Fibroblast of mammary gland (primary cell): Measurements from ENCODE around the gene FRMPD2.
"Not testable (repeated sequence)": the region's sequence is repeated elsewhere in the genome, so short reads cannot be mapped to it uniquely, and the experiment has no call there.

ENCODE experiments used
- DNase-seq: peaks from one replicate; pipeline ENCODE4 v3.0.0-alpha.2; 2010; ENCODE audit warnings: low read depth
- H3K4me3 ChIP-seq: 2 replicates; pipeline ENCODE4 v1.5.1; 2011; ENCODE audit warnings: low read depth, mild to moderate bottlenecking, low read length, moderate library complexity; ENCODE audit not compliant: control insufficient read depth
- CTCF ChIP-seq: conservative IDR thresholded peaks from 2 replicates; pipeline ENCODE4 v1.5.1; 2011; ENCODE audit warnings: low read depth, low read length, inconsistent platforms; ENCODE audit not compliant: control insufficient read depth, insufficient read depth

Gene FRMPD2

GRCh38 chr10:48231699-48232315 lies 42.7 kb downstream of the FRMPD2 start:
- H3K4me3 ChIP-seq = no peak overlapping the region
- no peak for TF ChIP-seq CTCF
- no peak for DNase-seq

GRCh38 chr10:48231178-48231577 lies 43.3 kb downstream of the FRMPD2 start:
- no peak for DNase-seq
- TF ChIP-seq CTCF = no peak
- no peak overlapping the region for H3K4me3 ChIP-seq

- no peak for TF ChIP-seq CTCF
- no peak for DNase-seq
- no peak overlapping the region for H3K4me3 ChIP-seq
These were observed 47.3 kb downstream of the FRMPD2 start for GRCh38 chr10:48227213-48227612.

GRCh38 chr10:48224979-48225560 lies 49.4 kb downstream of the FRMPD2 start:
- DNase-seq = no peak
- no peak for TF ChIP-seq CTCF
- H3K4me3 ChIP-seq = no peak overlapping the region

GRCh38 chr10:48224296-48224695 lies 50.2 kb downstream of the FRMPD2 start:
- H3K4me3 ChIP-seq = no peak overlapping the region
- no peak for DNase-seq
- TF ChIP-seq CTCF = no peak

- no peak for DNase-seq
- H3K4me3 ChIP-seq = no peak overlapping the region
These were observed 52.7 kb downstream of the FRMPD2 start for GRCh38 chr10:48221814-48222213.

GRCh38 chr10:48221031-48221430 lies 53.5 kb downstream of the FRMPD2 start:
- not testable (repeated sequence) for DNase-seq, H3K4me3 ChIP-seq

More at GRCh38 chr10:48221814-48222213, 52.7 kb downstream of the FRMPD2 start:
- TF ChIP-seq CTCF = no peak
